ENCODE results near the gene RETREG1. TPM values are rescaled to one million over a fixed set of nuclear protein-coding genes. Genes with fewer than 3 reads are reported as not detected.

The RETREG1 gene
- polyA plus RNA-seq, 1 of the 3 experiments (the other 2 are of a cell fraction), result 0.43 TPM

- Histone ChIP-seq H2AFZ (ENCODE audit: low read depth) (no peak overlapping the region), H3K36me3 (replicated peaks in 1 of 2; ENCODE audit: control insufficient read depth in 1 of 2, insufficient read depth in 2 of 2, low read length in 1 of 2) (no peaks in the 10 kb centered on the region), H3K9ac (no peak overlapping the region), H3K79me2 (ENCODE audit: insufficient read depth) (no peaks in the 10 kb centered on the region), H3K9me2 (no peaks in the 10 kb centered on the region), H3K4me1 (ENCODE audit: control insufficient read depth in 1 of 2, insufficient read depth in 2 of 2, low read depth in 1 of 2, low read length in 1 of 2) (no peaks in the 10 kb centered on the region), H3K4me2 (no peak overlapping the region), H3K27ac (ENCODE audit: low read depth in 2 of 2, low read length in 1 of 2) (no peak overlapping the region), H3K9me3 (no peaks in the 10 kb centered on the region), H3K27me3 (ENCODE audit: insufficient read depth) (no peaks in the 10 kb centered on the region; the same call in 1 of the 2 replicates), H3K4me3 (ENCODE audit: low read depth in 2 of 2, low read length in 1 of 2) (no peak overlapping the region), H3F3A (replicated peaks; ENCODE audit: insufficient read depth) (no peaks in the 10 kb centered on the region), H4K20me1 (ENCODE audit: insufficient read depth) (no peaks in the 10 kb centered on the region)
- CTCF ChIA-PET, result interaction anchor here (1.7 kb wide), 1 partner anchor 548 kb away, joined by 6 read pairs; no protein-coding TSS in a partner anchor
- WGBS (ENCODE audit: low lambda C conversion rate), result 28% methylated on average over 2 of the region's 2 CpGs
- no peak for DNase-seq
- TF ChIP-seq RAD21 (IDR thresholded peaks at IDR 0.05; ENCODE audit: low read length), result no peak
- no peak for TF ChIP-seq SMC3 (IDR thresholded peaks at IDR 0.05; ENCODE audit: low read depth, low read length)
- no peak for TF ChIP-seq FOXM1 (IDR thresholded peaks at IDR 0.05; ENCODE audit: low read depth)
- no peak for TF ChIP-seq MEF2A (IDR thresholded peaks at IDR 0.05; ENCODE audit: borderline replicate concordance, low read depth)
- no peak for TF ChIP-seq YY1 (IDR thresholded peaks at IDR 0.05; ENCODE audit: low read depth)
- no peak for TF ChIP-seq EZH2phosphoT487 (IDR thresholded peaks at IDR 0.05; ENCODE audit: borderline replicate concordance, low read depth)
- TF ChIP-seq MAX (IDR thresholded peaks at IDR 0.05; ENCODE audit: low read depth), result no peak
- no peak for TF ChIP-seq TAF1 (IDR thresholded peaks at IDR 0.05; ENCODE audit: borderline replicate concordance, low read depth, low read length)
- no peak for TF ChIP-seq NRF1 (IDR thresholded peaks at IDR 0.05; ENCODE audit: low read depth, low read length)
- no peak for TF ChIP-seq EP300 (IDR thresholded peaks at IDR 0.05; ENCODE audit: borderline replicate concordance in 1 of 2, low read depth in 1 of 2, low read length in 1 of 2)
- POLR2A ChIA-PET, result no interaction called here
Observed at GRCh38 chr5:16642867-16643266, 26.1 kb upstream of the RETREG1 start.

GRCh38 chr5:16639206-16639605, 22.4 kb upstream of the RETREG1 start:
- WGBS (ENCODE audit: low lambda C conversion rate), result 62% methylated on average over 4 of the region's 4 CpGs

More at GRCh38 chr5:16639206-16639605, 22.4 kb upstream of the RETREG1 start:
- H3F3A ChIP-seq (replicated peaks; ENCODE audit: insufficient read depth), result no peaks in the 10 kb centered on the region
- H3K9ac ChIP-seq, result no peak overlapping the region
- H3K27ac ChIP-seq (ENCODE audit: low read depth in 2 of 2, low read length in 1 of 2), result no peak overlapping the region
- no peaks in the 10 kb centered on the region for H3K9me2 ChIP-seq
- DNase-seq, result no peak
- H3K9me3 ChIP-seq, result no peaks in the 10 kb centered on the region
- H3K27me3 ChIP-seq (ENCODE audit: insufficient read depth), result no peaks in the 10 kb centered on the region; the same call in 1 of the 2 replicates
- no peaks in the 10 kb centered on the region for H3K4me1 ChIP-seq (ENCODE audit: control insufficient read depth in 1 of 2, insufficient read depth in 2 of 2, low read depth in 1 of 2, low read length in 1 of 2)
- ChIA-PET POLR2A (no interaction called here), CTCF (interaction anchor here (1.3 kb wide), 2 partner anchors 18 to 27 kb away, joined by 4 read pairs; no protein-coding TSS in a partner anchor)
- H4K20me1 ChIP-seq (ENCODE audit: insufficient read depth), result no peaks in the 10 kb centered on the region
- TF ChIP-seq RAD21 (IDR thresholded peaks at IDR 0.05; ENCODE audit: low read length) (no peak), EZH2phosphoT487 (IDR thresholded peaks at IDR 0.05; ENCODE audit: borderline replicate concordance, low read depth) (no peak), SMC3 (IDR thresholded peaks at IDR 0.05; ENCODE audit: low read depth, low read length) (no peak), CHD2 (IDR thresholded peaks at IDR 0.05; ENCODE audit: low read length, partially characterized antibody) (no peak), MAX (IDR thresholded peaks at IDR 0.05; ENCODE audit: low read depth) (no peak), RCOR1 (IDR thresholded peaks at IDR 0.05; ENCODE audit: low read length) (no peak), YY1 (IDR thresholded peaks at IDR 0.05; ENCODE audit: low read depth) (no peak), TEAD4 (IDR thresholded peaks at IDR 0.05; ENCODE audit: borderline replicate concordance, insufficient read depth) (no peak), USF2 (IDR thresholded peaks at IDR 0.05; ENCODE audit: borderline replicate concordance, low read depth, low read length) (no peak), TCF12 (IDR thresholded peaks at IDR 0.05) (no peak)
- TF ChIP-seq, protein P1, sequence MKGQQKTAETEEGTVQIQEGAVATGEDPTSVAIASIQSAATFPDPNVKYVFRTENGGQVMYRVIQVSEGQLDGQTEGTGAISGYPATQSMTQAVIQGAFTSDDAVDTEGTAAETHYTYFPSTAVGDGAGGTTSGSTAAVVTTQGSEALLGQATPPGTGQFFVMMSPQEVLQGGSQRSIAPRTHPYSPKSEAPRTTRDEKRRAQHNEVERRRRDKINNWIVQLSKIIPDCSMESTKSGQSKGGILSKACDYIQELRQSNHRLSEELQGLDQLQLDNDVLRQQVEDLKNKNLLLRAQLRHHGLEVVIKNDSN (IDR thresholded peaks at IDR 0.05; ENCODE audit: borderline replicate concordance, low read depth), result no peak
- H3K4me3 ChIP-seq (ENCODE audit: low read depth in 2 of 2, low read length in 1 of 2), result no peak overlapping the region
- no peak overlapping the region for H3K4me2 ChIP-seq
- H3K36me3 ChIP-seq (replicated peaks in 1 of 2; ENCODE audit: control insufficient read depth in 1 of 2, insufficient read depth in 2 of 2, low read length in 1 of 2), result no peaks in the 10 kb centered on the region
- no peak overlapping the region for H2AFZ ChIP-seq (ENCODE audit: low read depth)
- no peaks in the 10 kb centered on the region for H3K79me2 ChIP-seq (ENCODE audit: insufficient read depth)

Measured in SK-N-SH (cell line).